HG03025 (cell line): ENCODE data around the gene ZNF57.
"Not testable (repeated sequence)": the region's sequence is repeated elsewhere in the genome, so short reads cannot be mapped to it uniquely, and the experiment has no call there.

Source experiments
- ATAC-seq: cut with Tn5 transposase; IDR thresholded peaks from one replicate; pipeline ENCODE4 v1.9.1; 2021; ENCODE audit warnings: mild to moderate bottlenecking, moderate library complexity; ENCODE audit not compliant: unreplicated experiment, low FRiP score

The ZNF57 gene

DNA sequence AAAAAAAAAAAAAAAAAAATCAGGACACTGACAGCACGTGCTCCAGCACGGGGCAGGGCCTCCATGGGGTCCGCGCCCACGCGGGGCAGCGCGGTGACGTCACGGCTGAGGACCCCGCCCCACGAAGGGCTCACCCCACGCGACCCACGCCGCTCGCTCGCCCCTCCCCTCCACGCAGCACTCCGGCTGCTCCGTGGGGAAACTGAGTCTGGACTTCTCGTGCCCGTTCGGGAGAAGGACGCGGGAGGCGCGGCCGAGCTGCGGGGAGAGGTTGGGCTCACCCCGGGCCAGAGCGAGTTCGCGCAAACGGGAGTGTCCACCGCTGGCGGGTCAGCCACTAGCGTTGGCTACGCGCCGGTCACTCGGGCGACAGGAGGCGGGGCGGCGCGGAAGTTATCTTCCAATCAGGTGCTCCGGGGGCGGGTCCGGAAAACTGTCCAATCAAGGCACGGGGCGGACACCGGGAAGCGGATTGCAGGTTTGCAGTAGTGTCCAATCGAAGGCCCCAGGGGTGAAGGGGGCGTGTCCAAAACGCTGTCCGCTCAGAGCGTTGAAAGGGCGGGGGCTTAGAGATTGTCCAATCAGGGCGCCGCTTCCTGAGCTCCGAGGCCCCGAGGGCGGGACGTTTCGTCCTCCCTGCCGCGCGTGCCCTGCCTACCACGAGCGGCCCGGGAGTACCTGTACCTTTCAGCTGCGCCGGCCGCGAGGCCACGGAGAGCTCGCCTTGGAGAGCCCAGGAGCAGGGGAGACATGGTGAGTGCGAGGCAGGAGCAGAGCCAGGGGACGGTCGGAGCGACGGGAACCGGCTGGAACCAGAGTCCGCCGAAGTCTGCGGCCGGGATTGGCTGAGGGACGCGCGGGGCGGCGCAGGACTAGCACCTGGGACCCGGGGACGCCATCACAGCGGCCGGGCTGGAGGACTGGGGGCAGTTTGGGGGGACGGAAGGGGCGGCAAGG, at the start of gene ZNF57:
Gene ZNF57, plus strand, starts transcription at position 633 of the 957 bp plus-strand sequence. Its CDS starts 118 bp downstream, at position 751.
- ATAC-seq: peak; percentile 91

GRCh38 chr19:2852598-2852997, 48.1 kb upstream of the ZNF57 start:
- ATAC-seq: no peak

DNA sequence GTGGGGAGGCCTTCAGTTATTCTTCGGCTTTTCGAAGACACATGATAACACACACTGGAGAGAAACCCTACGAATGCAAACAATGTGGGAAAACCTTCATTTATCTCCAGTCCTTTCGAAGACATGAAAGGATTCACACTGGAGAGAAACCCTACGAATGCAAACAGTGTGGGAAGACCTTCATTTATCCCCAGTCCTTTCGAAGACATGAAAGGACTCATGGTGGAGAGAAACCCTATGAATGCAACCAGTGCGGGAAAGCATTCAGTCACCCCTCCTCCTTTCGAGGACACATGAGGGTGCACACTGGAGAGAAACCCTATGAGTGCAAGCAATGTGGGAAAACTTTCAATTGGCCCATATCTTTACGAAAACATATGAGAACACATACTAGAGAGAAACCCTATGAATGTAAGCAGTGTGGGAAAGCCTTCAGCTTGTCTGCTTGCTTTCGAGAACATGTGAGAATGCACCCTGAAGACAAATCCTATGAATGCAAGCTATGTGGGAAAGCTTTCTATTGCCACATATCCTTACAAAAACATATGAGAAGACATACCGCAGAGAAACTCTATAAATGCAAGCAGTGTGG, 47.6 kb upstream of the ZNF57 start:
- no peak for ATAC-seq

DNA sequence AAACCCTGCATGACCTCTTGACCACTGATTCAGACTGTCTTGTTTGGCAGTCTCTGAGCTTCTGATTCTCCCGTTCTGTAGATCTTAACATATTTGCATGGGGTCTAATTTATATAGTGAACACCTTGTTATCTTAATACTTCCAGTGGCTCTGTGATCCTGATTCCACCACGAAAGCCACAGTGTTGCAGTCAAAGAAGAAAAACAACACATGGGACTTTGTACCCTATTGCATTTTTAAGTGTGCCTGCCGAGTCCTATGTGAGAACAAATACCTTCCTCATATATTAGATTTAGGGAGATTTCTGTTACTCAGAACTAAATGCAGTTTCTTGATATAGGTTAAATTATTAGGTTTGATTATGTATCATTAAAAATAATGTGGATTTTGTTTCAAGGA, 45.9 kb upstream of the ZNF57 start:
- ATAC-seq: no peak

DNA sequence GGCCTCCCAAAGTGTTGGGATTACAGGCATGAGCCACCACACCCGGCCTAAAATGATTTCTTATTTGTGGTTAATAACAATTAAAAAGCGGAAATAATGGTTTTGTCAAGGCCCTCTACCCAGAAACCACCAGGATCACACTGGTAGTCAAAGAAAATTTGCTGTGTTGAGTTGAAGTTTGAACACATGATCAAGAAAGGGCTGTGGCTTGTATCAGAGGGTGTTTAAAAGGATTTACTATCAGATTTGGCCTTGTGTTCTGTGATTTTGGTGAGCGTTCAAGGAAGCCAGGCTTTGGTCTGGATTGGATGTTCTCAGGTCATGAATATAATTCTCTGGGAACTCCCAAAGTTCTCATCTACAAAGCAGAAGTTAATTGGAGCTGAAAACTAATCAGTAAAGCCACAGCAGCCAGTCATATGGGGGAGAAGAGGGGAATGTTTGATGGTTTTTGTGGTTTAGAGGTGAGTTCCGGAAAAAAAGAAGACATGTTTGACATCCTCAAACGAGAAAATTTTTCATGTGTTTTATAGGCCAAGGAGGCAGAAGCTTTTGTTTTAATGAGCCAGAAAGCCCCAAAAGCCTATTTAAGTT, 44.2 kb upstream of the ZNF57 start:
- no peak for ATAC-seq

DNA sequence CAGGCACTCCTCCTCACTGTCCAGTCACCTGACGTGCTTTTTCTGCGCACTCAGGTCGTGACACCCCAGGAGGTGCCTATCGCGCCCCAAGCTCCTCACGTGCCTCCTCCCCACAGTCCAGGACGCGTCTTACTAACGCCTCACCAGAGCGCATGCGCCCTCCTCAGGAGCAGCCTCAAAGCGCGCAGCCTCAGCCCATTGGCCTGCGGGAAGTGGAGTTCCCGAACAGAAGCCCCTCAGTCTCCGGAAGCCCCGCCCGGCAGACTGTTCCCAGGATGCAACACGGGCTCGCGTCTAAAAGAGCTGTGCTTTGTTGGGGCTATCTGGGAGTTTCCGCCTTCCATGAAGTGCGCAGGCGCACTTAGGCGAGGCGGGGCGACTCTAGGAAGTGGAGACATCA, 41.9 kb upstream of the ZNF57 start:
- no peak for ATAC-seq

DNA sequence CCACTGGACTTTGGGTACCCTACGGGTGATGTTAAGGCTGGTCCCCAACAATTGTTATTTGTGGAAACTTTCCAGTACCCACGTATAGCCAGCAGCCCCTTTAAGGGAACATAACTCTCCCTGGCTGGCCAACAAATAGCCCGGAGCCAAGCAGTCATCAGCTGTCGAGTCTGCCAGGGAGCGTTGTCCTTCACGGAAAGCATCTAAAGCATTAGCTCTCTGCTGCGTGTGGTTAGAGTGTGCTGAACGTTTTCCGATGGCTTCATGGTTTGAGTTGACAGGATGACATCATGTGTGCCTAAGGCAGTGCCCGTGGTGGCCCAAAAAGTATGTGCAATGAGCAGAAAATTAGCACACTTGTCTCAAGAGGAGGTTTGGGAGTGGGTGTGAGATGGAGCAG, 36.9 kb upstream of the ZNF57 start:
- ATAC-seq: no peak

- ATAC-seq: no peak
Measured at GRCh38 chr19:2865334-2866100, 35.2 kb upstream of the ZNF57 start.

GRCh38 chr19:2866495-2867024, 34.2 kb upstream of the ZNF57 start:
- ATAC-seq: no peak

GRCh38 chr19:2867025-2867991, 33.4 kb upstream of the ZNF57 start, which contains the start of gene ZNF556:
TSS of gene ZNF556 (plus strand) at chr19:2867335. CDS start at chr19:2867422, 87 bp downstream.
- no peak for ATAC-seq

DNA sequence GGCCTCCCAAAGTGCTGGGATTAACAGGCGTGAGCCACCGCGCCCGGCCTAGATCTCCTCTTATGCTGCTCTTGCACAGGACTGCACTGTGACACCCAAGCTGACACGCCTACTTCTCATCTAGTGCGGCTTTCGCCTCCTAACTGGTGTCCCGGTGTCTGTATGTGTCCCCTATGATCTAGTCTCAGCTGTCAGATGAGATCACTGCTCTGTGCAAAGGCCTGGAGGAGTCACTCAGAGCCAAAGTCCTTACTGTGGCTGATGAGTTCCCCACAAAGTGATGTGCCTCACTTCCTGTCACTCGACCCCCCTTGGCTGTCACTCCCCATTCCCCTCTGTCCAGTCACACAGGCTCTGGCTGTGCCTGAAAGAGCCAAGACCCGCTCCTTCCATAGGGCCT, 31.1 kb upstream of the ZNF57 start:
- ATAC-seq: no peak

- ATAC-seq: not testable (repeated sequence)
Measured at GRCh38 chr19:2872175-2872574, 28.6 kb upstream of the ZNF57 start.

GRCh38 chr19:2877398-2878331, 23.1 kb upstream of the ZNF57 start:
- ATAC-seq: no peak

DNA sequence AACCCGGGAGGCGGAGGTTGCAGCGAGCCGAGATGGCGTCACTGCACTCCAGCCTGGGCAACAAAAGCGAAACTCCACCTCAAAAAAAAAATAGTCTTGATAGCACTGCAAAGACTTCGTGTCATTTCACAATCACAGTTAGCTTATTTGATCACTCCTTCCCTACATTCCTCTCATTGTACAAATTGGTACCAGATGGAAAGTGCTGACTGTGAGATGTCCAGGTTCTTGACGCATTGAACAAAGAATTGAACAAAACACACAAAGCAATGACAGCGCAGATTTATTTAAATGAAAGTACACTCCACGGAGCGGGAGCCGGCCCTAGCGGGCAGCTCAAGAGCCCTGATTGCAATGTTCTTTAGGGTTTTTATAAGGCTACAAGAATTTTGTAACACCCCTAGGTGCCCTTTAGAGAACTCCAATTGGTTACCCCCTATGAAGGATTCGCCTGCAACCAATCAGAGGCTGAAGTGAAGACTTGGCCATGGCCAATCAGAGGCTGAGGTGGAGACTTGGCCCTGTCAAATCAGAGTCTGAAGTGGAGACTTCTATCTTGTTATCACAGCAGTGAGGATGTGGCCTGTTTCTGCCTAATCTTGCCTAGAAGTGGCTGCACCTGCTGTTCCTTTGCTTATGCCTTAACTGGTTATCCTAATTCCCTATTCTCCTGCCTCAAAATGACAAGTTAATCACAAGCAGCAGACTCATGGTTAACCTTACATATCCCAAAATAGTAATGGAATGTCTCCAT, 16.9 kb upstream of the ZNF57 start:
- no peak for ATAC-seq

DNA sequence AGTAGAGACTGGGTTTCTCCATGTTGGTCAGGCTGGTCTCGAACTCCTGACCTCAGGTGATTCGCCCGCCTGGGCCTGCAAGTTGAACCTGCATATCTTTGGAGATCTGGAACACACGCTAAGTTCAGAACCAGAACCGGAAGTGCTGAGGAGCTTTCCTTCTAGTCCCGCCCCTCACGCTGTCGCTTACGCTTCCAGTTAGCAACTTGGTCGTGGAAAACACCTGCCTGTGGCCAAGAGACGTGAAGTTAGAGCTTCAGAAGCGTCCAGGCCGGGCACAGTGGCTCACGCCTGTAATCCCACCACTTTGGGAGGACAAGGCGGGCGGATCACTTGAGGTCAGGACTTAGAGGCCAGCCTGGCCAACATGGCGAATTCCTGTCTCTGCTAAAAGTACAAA, 15.0 kb upstream of the ZNF57 start:
- ATAC-seq: no peak

GRCh38 chr19:2887391-2887914, 13.3 kb upstream of the ZNF57 start:
- no peak for ATAC-seq

- no peak for ATAC-seq
Measured at GRCh38 chr19:2888731-2889224, 11.9 kb upstream of the ZNF57 start.
